HepG2 (cell line): ENCODE results near the gene MRFAP1L1. TPM values are rescaled to one million over a fixed set of nuclear protein-coding genes. Genes with fewer than 3 reads are reported as not detected.

Source experiments
- ATAC-seq: fragments of 200-7000 bp; cut with Tn5 transposase; 3 replicates; pipeline ENCODE4 v1.9.1; 2020; ENCODE audit warnings: mild to moderate bottlenecking, moderate library complexity
- BruUV-seq: library from RNA; stranded (reverse); fragments of 400-500 nt; replicated peaks from 2 replicates; lab custom pipeline; 2021; lab: Mats Ljungman, UMichigan
- CTCF ChIA-PET: fragments of 300-600 bp; formaldehyde crosslinking; extraction: SDS; loops from one replicate; lab custom pipeline; 2021; ENCODE audit warnings: low total read pairs, inconsistent platforms, low intra/inter-chr PET ratio; lab: Yijun Ruan, JAX
- POLR2A ChIA-PET: fragments of 350-600 bp; sonication (Branson Sonifier 250); formaldehyde crosslinking; loops from one replicate; lab custom pipeline; 2020; ENCODE audit warnings: antibody characterized with exemption, inconsistent platforms; lab: Yijun Ruan, JAX
- DNase-seq: peaks from one replicate; pipeline ENCODE4 v3.0.0-alpha.2; 2015; ENCODE audit warnings: low spot score
- FAIRE-seq: peaks from 3 replicates; lab custom pipeline; 2011; peaks lifted over from hg19 to GRCh38; lab: Jason Lieb, UNC
- H2AFZ ChIP-seq: one replicate; pipeline ENCODE4 v1.6.1; 2011; ENCODE audit warnings: low read length, inconsistent platforms
- H3K27ac ChIP-seq: fragments of 300-600 bp; 3 replicates; pipeline ENCODE4 v1.8.0; 2011; ENCODE audit warnings: mixed run types, mild to moderate bottlenecking, mixed read lengths, low read length, inconsistent platforms; ENCODE audit not compliant: insufficient read depth; ENCODE audit errors: extremely low read length
- H3K27me3 ChIP-seq, 2 experiments: fragments of 200-600 bp in 1 of 2; 2 replicates in 1 of 2; 3 replicates in 1 of 2; pipeline versions ENCODE4 v1.6.0 to v1.8.0; 2011; ENCODE audit warnings: low read length in 2 of 2, mild to moderate bottlenecking in 2 of 2, moderate library complexity in 2 of 2, inconsistent platforms in 1 of 2; ENCODE audit not compliant: insufficient read depth in 2 of 2, control insufficient read depth in 1 of 2
- H3K36me3 ChIP-seq, 2 experiments: fragments of 200-600 bp in 1 of 2; replicated peaks in 1 of 2; 2 replicates in 1 of 2; 3 replicates in 1 of 2; pipeline versions ENCODE4 v1.5.1 to v1.8.0; 2011; ENCODE audit warnings: low read length in 2 of 2, inconsistent platforms in 1 of 2; ENCODE audit not compliant: insufficient read depth in 2 of 2, control insufficient read depth in 1 of 2
- H3K4me1 ChIP-seq: 2 replicates; pipeline ENCODE4 v1.5.1; 2012; ENCODE audit warnings: low read length, inconsistent platforms; ENCODE audit not compliant: insufficient read depth
- H3K4me2 ChIP-seq: 2 replicates; pipeline ENCODE4 v1.6.0; 2011; ENCODE audit warnings: low read depth, low read length, inconsistent platforms
- H3K4me3 ChIP-seq, 3 experiments: fragments of 200-600 bp in 1 of 3; sonication (generic), shearing (Covaris generic) in 1 of 3; replicated peaks in 1 of 3; 2 replicates each; pipeline ENCODE4 v1.5.1; 2011 to 2016; ENCODE audit warnings: low read length in 3 of 3, inconsistent platforms in 2 of 3, low read depth in 2 of 3, mild to moderate bottlenecking in 2 of 3, control low read depth in 1 of 3, mixed read lengths in 1 of 3; ENCODE audit not compliant: insufficient read depth in 1 of 3
- H3K79me2 ChIP-seq: one replicate; pipeline ENCODE4 v1.6.1; 2011; ENCODE audit warnings: low read length, inconsistent platforms; ENCODE audit not compliant: insufficient read depth
- H3K9ac ChIP-seq: 2 replicates; pipeline ENCODE4 v1.6.0; 2011; ENCODE audit warnings: mild to moderate bottlenecking, low read depth, low read length, inconsistent platforms; ENCODE audit not compliant: insufficient read depth
- H3K9me3 ChIP-seq: 2 replicates; pipeline ENCODE4 v1.5.1; 2012; ENCODE audit warnings: mild to moderate bottlenecking, low read length
- H4K20me1 ChIP-seq: 2 replicates; pipeline ENCODE4 v1.6.0; 2011; ENCODE audit warnings: inconsistent platforms, mild to moderate bottlenecking, low read length, moderate library complexity; ENCODE audit not compliant: insufficient read depth
- GATA4 ChIP-seq: sonication (generic); IDR thresholded peaks from 2 replicates; pipeline ENCODE4 v1.6.1; 2016; ENCODE audit warnings: antibody characterized with exemption, low read depth, borderline replicate concordance
- GTF3A ChIP-seq: sonication (generic); formaldehyde crosslinking; conservative IDR thresholded peaks from 2 replicates; pipeline ENCODE4 v1.4.0; 2020; ENCODE audit warnings: mild to moderate bottlenecking, missing genetic modification reagents
- HNRNPH1 ChIP-seq: fragments of 200-400 bp; formaldehyde crosslinking; optimal IDR thresholded peaks from 2 replicates; pipeline ENCODE3; 2017; ENCODE audit warnings: mild to moderate bottlenecking, low read depth, low read length
- HNRNPK ChIP-seq: fragments of 200-400 bp; formaldehyde crosslinking; IDR thresholded peaks from 2 replicates; pipeline ENCODE4 v1.6.1; 2018; ENCODE audit warnings: low read length, low read depth, moderate library complexity, mild to moderate bottlenecking; ENCODE audit not compliant: poor library complexity, severe bottlenecking
- JDP2 ChIP-seq: sonication (generic); formaldehyde crosslinking; IDR thresholded peaks from 2 replicates; pipeline ENCODE4 v1.8.1; 2022; ENCODE audit warnings: missing genetic modification reagents, borderline replicate concordance
- NRL ChIP-seq: sonication (generic); formaldehyde crosslinking; IDR thresholded peaks from 2 replicates; pipeline ENCODE4 v1.5.0; 2020; ENCODE audit warnings: missing genetic modification reagents, mild to moderate bottlenecking, moderate library complexity, borderline replicate concordance
- RAD21 ChIP-seq: fragments of 450-650 bp; formaldehyde crosslinking; IDR thresholded peaks from 2 replicates; pipeline ENCODE4 v1.5.0; 2020; ENCODE audit warnings: mild to moderate bottlenecking
- RNF2 ChIP-seq: fragments of 450-650 bp; conservative IDR thresholded peaks from 2 replicates; pipeline ENCODE4 v1.6.1; 2016; ENCODE audit warnings: low read depth
- ZNF121 ChIP-seq: sonication (generic); formaldehyde crosslinking; IDR thresholded peaks from 2 replicates; pipeline ENCODE4 v1.5.0; 2020; ENCODE audit warnings: mild to moderate bottlenecking, missing genetic modification reagents
- ZNF354B ChIP-seq: sonication (generic); formaldehyde crosslinking; IDR thresholded peaks from 2 replicates; pipeline ENCODE4 v1.8.0; 2022; ENCODE audit warnings: mild to moderate bottlenecking, missing genetic modification reagents
- ZNF564 ChIP-seq: sonication (generic); formaldehyde crosslinking; IDR thresholded peaks from 2 replicates; pipeline ENCODE4 v1.8.1; 2023; ENCODE audit warnings: mild to moderate bottlenecking, missing genetic modification reagents
- WGBS: methylation state at CpG from one replicate; pipeline ENCODE4 v1.1.6; 2017; ENCODE audit warnings: low lambda C conversion rate; 5-methylcytosine and 5-hydroxymethylcytosine counted together
- in situ Hi-C: cut with HindIII; loops from 2 replicates; pipeline ENCODE4 v1.10.0; 2017; ENCODE audit warnings: low pct_unique_long_range_greater_than_20kb; ENCODE audit not compliant: extremely low pct_ligation_motif_present
- intact Hi-C: fragments of 100-400 bp; cut with micrococcal nuclease; formaldehyde crosslinking; loops from one replicate; pipeline ENCODE4 v1.10.0; 2022; ENCODE audit not compliant: unreplicated experiment
- polyA plus RNA-seq, 8 experiments: library from polyadenylated mRNA; depleted of rRNA in 3 of 8; stranded (reverse) in 7 of 8; unstranded in 1 of 8; fragments of >200 nt; fragmentation: Illumina TruSeq in 4 of 8; extraction: Trizol in 4 of 8; gene quantifications; 2 replicates each; pipeline versions ENCODE4 v1.2.1 to v1.2.3, GENCODE V29; 2011 to 2016; ENCODE audit warnings: low read depth in 4 of 8, missing spikeins in 1 of 8, mixed read lengths in 1 of 8; ENCODE audit not compliant: insufficient read depth in 1 of 8
- total RNA-seq, 5 experiments: library from RNA; depleted of rRNA; stranded (reverse); fragments of >200 nt; fragmentation: Illumina TruSeq; extraction: Trizol; gene quantifications; 2 replicates each; pipeline ENCODE4 v1.2.3, GENCODE V29; 2016; ENCODE audit warnings: low read depth in 1 of 5
- TF ChIP-seq, protein P1 (sequence below): sonication (generic); formaldehyde crosslinking; IDR thresholded peaks from 2 replicates; pipeline ENCODE4 v1.4.0; 2020; ENCODE audit warnings: missing genetic modification reagents

The MRFAP1L1 gene
- total and polyA plus RNA-seq, 2 of the 13 experiments (the other 11 are each of a cell fraction or from before 2014, with no cell fraction given) = 44.8 to 76.6 TPM

GRCh38 chr4:6701371-6701770 is 8.3 kb downstream of the MRFAP1L1 start (continued):
- TF ChIP-seq, protein P1, sequence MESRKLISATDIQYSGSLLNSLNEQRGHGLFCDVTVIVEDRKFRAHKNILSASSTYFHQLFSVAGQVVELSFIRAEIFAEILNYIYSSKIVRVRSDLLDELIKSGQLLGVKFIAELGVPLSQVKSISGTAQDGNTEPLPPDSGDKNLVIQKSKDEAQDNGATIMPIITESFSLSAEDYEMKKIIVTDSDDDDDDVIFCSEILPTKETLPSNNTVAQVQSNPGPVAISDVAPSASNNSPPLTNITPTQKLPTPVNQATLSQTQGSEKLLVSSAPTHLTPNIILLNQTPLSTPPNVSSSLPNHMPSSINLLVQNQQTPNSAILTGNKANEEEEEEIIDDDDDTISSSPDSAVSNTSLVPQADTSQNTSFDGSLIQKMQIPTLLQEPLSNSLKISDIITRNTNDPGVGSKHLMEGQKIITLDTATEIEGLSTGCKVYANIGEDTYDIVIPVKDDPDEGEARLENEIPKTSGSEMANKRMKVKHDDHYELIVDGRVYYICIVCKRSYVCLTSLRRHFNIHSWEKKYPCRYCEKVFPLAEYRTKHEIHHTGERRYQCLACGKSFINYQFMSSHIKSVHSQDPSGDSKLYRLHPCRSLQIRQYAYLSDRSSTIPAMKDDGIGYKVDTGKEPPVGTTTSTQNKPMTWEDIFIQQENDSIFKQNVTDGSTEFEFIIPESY (CRISPR knock-in tag) = peak; percentile 77; the same call in 1 of the 2 replicates
- no peak for TF ChIP-seq HNRNPK
- TF ChIP-seq ZNF354B (CRISPR knock-in tag) = no peak
- TF ChIP-seq RAD21 (CRISPR knock-in tag) = peak; percentile 30; the same call in 1 of the 2 replicates
- TF ChIP-seq ZNF564 (CRISPR knock-in tag) = no peak
- TF ChIP-seq GTF3A (CRISPR knock-in tag) = no peak
- TF ChIP-seq HNRNPH1 = no peak
- no peak for TF ChIP-seq JDP2

- no peak overlapping the region for H3K9ac ChIP-seq
- ATAC-seq = no peak
- peaks cover 49% of the 10 kb centered on the region for H3K4me1 ChIP-seq
- in situ Hi-C loops (no loop called here), intact Hi-C loops (no loop called here)
- no peak for FAIRE-seq
- 95% methylated on average over 1 of the region's 1 CpG for WGBS
- H3K36me3 ChIP-seq = peaks cover 7 to 20% of the 10 kb centered on the region in 2 experiments; a peak in 3 of 5 replicates
- no peak overlapping the region for H3K4me2 ChIP-seq
- BruUV-seq = no TSS peak
- POLR2A ChIA-PET = no interaction called here
- DNase-seq = no peak
- CTCF ChIA-PET = interaction anchor here (1.1 kb wide), 1 partner anchor 153 kb away, joined by 3 read pairs; no protein-coding TSS in a partner anchor
- H3K4me3 ChIP-seq = no peak overlapping the region
- H3K79me2 ChIP-seq = peaks cover 36% of the 10 kb centered on the region
- no peaks in the 10 kb centered on the region for H3K27me3 ChIP-seq
- no peak overlapping the region for H2AFZ ChIP-seq
- H3K9me3 ChIP-seq = 0 out of 2 replicates have a peak, but pooled peaks cover 4% of the 10 kb centered on the region
- TF ChIP-seq RNF2 (no peak), NRL (CRISPR knock-in tag) (no peak), ZNF121 (CRISPR knock-in tag) (peak; percentile 91), GATA4 (no peak)
- H3K27ac ChIP-seq = no peak overlapping the region
- peaks cover 10% of the 10 kb centered on the region; the same call in 1 of the 2 replicates for H4K20me1 ChIP-seq
Observed at GRCh38 chr4:6699903-6700302, 9.8 kb downstream of the MRFAP1L1 start.
